Measurements from ENCODE around the gene PKNOX2. TPM values are rescaled to one million over a fixed set of nuclear protein-coding genes. Genes with fewer than 3 reads are reported as not detected.

The PKNOX2 gene
- total RNA-seq, 1 experiment from 2014 or later = 3.7 TPM

DNA sequence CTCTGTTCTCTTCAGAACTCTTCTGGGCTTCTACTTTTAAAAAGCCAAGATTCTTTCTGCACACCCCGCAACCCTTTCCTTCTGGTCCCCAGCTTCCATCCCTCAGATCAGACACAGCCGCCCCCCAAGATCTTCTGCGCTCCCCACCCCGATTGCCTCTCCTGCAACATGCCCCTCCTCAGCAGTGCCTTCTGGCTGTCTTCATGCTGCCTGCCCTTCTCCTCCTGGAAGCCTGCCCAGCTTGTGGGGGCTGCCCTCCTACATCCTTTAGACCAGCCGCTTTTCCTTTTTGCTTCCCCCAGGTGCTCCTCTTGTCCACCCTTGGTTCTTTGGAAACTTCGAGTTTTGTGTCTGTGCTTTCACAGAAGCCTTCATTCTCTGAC, 187.3 kb downstream of the PKNOX2 start:
- Mint-ChIP-seq H3K9me3 (no peaks in the 10 kb centered on the region), H3K27me3 (ENCODE audit: low read depth) (peaks cover 14% of the 10 kb centered on the region), H3K36me3 (no peaks in the 10 kb centered on the region), H3K27ac (no peak overlapping the region; the same call in 1 of the 2 replicates), H3K4me1 (peaks cover 30% of the 10 kb centered on the region), H3K4me3 (no peak overlapping the region)
- CTCF ChIA-PET = interaction anchor here (1.1 to 9.7 kb wide), 6 partner anchors 53 to 261 kb away, joined by 3 to 52 read pairs (median 17); no protein-coding TSS in a partner anchor
- no peak for ATAC-seq
- no peak for TF ChIP-seq JAZF1 (CRISPR knock-in tag; IDR thresholded peaks at IDR 0.05)
- TF ChIP-seq ZNF121 (CRISPR knock-in tag; IDR thresholded peaks at IDR 0.05) = no peak
- TF ChIP-seq PRRX2 (CRISPR knock-in tag; IDR thresholded peaks at IDR 0.05) = no peak
- no peak for TF ChIP-seq OVOL2 (CRISPR knock-in tag; IDR thresholded peaks at IDR 0.05; ENCODE audit: borderline replicate concordance)
- no peak for TF ChIP-seq FOXP1 (CRISPR knock-in tag; IDR thresholded peaks at IDR 0.05; ENCODE audit: borderline replicate concordance)
- no peak for TF ChIP-seq ZNF219 (CRISPR knock-in tag; IDR thresholded peaks at IDR 0.05; ENCODE audit: borderline replicate concordance)
- TF ChIP-seq EMX1 (CRISPR knock-in tag; IDR thresholded peaks at IDR 0.05) = no peak
- TF ChIP-seq, protein P1, sequence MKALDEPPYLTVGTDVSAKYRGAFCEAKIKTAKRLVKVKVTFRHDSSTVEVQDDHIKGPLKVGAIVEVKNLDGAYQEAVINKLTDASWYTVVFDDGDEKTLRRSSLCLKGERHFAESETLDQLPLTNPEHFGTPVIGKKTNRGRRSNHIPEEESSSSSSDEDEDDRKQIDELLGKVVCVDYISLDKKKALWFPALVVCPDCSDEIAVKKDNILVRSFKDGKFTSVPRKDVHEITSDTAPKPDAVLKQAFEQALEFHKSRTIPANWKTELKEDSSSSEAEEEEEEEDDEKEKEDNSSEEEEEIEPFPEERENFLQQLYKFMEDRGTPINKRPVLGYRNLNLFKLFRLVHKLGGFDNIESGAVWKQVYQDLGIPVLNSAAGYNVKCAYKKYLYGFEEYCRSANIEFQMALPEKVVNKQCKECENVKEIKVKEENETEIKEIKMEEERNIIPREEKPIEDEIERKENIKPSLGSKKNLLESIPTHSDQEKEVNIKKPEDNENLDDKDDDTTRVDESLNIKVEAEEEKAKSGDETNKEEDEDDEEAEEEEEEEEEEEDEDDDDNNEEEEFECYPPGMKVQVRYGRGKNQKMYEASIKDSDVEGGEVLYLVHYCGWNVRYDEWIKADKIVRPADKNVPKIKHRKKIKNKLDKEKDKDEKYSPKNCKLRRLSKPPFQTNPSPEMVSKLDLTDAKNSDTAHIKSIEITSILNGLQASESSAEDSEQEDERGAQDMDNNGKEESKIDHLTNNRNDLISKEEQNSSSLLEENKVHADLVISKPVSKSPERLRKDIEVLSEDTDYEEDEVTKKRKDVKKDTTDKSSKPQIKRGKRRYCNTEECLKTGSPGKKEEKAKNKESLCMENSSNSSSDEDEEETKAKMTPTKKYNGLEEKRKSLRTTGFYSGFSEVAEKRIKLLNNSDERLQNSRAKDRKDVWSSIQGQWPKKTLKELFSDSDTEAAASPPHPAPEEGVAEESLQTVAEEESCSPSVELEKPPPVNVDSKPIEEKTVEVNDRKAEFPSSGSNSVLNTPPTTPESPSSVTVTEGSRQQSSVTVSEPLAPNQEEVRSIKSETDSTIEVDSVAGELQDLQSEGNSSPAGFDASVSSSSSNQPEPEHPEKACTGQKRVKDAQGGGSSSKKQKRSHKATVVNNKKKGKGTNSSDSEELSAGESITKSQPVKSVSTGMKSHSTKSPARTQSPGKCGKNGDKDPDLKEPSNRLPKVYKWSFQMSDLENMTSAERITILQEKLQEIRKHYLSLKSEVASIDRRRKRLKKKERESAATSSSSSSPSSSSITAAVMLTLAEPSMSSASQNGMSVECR (CRISPR knock-in tag; IDR thresholded peaks at IDR 0.05; ENCODE audit: borderline replicate concordance) = no peak
- TF ChIP-seq GABPB1 (CRISPR knock-in tag; IDR thresholded peaks at IDR 0.05) = no peak
- TF ChIP-seq TEAD4 (CRISPR knock-in tag; IDR thresholded peaks at IDR 0.05) = no peak
- TF ChIP-seq ZNF138 (CRISPR knock-in tag; conservative IDR thresholded peaks at IDR 0.05) = no peak
- no peak for TF ChIP-seq ETV6 (CRISPR knock-in tag; IDR thresholded peaks at IDR 0.05)
- TF ChIP-seq SMAD4 (CRISPR knock-in tag; IDR thresholded peaks at IDR 0.05) = no peak
- POLR2A ChIA-PET = no interaction called here
- DNase-seq (ENCODE audit: low spot score) = no peak

DNA sequence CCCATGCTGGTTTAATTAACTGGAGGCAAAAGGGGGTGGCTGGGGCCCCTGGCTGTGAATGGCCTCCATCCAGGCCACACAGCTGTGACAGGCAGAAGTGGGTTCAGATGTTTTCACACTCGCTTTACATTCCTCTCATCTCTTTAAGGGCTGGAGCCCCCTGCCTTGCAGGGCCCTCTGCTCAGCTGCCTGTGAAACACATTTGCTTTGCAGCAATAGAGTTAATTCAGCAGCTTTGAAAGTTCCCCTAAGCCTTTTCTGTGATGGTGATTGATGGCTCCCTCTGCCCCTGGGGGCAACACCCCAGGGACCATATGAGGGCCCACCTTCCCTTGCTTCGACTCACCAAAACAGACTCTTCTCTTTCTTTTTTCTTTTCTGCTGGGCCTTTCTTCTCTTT, 192.2 kb downstream of the PKNOX2 start:
- DNase-seq (ENCODE audit: low spot score) (no peak), ATAC-seq (no peak)
- Mint-ChIP-seq H3K4me3 (no peak overlapping the region), H3K4me1 (peaks cover 4% of the 10 kb centered on the region), H3K9me3 (no peaks in the 10 kb centered on the region), H3K27ac (no peak overlapping the region), H3K36me3 (no peaks in the 10 kb centered on the region), H3K27me3 (ENCODE audit: low read depth) (peaks cover 2% of the 10 kb centered on the region; the same call in 1 of the 2 replicates)
- CTCF ChIA-PET = interaction anchor here (0.6 to 9.7 kb wide), 14 partner anchors 8 to 272 kb away, joined by 3 to 49 read pairs (median 6); no protein-coding TSS in a partner anchor
- POLR2A ChIA-PET = interaction anchor here (1.8 kb wide), 1 partner anchor 48 kb away, joined by 4 read pairs; no protein-coding TSS in a partner anchor
- TF ChIP-seq ZBTB21 (CRISPR knock-in tag; IDR thresholded peaks at IDR 0.05; ENCODE audit: borderline replicate concordance) (no peak), SOX15 (CRISPR knock-in tag; IDR thresholded peaks at IDR 0.05) (no peak), SP1 (CRISPR knock-in tag; conservative IDR thresholded peaks at IDR 0.05) (no peak)
- TF ChIP-seq, protein P2, sequence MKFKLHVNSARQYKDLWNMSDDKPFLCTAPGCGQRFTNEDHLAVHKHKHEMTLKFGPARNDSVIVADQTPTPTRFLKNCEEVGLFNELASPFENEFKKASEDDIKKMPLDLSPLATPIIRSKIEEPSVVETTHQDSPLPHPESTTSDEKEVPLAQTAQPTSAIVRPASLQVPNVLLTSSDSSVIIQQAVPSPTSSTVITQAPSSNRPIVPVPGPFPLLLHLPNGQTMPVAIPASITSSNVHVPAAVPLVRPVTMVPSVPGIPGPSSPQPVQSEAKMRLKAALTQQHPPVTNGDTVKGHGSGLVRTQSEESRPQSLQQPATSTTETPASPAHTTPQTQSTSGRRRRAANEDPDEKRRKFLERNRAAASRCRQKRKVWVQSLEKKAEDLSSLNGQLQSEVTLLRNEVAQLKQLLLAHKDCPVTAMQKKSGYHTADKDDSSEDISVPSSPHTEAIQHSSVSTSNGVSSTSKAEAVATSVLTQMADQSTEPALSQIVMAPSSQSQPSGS (CRISPR knock-in tag; IDR thresholded peaks at IDR 0.05; ENCODE audit: borderline replicate concordance, low read depth) = no peak
- TF ChIP-seq, protein P3, sequence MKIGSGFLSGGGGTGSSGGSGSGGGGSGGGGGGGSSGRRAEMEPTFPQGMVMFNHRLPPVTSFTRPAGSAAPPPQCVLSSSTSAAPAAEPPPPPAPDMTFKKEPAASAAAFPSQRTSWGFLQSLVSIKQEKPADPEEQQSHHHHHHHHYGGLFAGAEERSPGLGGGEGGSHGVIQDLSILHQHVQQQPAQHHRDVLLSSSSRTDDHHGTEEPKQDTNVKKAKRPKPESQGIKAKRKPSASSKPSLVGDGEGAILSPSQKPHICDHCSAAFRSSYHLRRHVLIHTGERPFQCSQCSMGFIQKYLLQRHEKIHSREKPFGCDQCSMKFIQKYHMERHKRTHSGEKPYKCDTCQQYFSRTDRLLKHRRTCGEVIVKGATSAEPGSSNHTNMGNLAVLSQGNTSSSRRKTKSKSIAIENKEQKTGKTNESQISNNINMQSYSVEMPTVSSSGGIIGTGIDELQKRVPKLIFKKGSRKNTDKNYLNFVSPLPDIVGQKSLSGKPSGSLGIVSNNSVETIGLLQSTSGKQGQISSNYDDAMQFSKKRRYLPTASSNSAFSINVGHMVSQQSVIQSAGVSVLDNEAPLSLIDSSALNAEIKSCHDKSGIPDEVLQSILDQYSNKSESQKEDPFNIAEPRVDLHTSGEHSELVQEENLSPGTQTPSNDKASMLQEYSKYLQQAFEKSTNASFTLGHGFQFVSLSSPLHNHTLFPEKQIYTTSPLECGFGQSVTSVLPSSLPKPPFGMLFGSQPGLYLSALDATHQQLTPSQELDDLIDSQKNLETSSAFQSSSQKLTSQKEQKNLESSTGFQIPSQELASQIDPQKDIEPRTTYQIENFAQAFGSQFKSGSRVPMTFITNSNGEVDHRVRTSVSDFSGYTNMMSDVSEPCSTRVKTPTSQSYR (CRISPR knock-in tag; IDR thresholded peaks at IDR 0.05) = no peak
- TF ChIP-seq, protein P4, sequence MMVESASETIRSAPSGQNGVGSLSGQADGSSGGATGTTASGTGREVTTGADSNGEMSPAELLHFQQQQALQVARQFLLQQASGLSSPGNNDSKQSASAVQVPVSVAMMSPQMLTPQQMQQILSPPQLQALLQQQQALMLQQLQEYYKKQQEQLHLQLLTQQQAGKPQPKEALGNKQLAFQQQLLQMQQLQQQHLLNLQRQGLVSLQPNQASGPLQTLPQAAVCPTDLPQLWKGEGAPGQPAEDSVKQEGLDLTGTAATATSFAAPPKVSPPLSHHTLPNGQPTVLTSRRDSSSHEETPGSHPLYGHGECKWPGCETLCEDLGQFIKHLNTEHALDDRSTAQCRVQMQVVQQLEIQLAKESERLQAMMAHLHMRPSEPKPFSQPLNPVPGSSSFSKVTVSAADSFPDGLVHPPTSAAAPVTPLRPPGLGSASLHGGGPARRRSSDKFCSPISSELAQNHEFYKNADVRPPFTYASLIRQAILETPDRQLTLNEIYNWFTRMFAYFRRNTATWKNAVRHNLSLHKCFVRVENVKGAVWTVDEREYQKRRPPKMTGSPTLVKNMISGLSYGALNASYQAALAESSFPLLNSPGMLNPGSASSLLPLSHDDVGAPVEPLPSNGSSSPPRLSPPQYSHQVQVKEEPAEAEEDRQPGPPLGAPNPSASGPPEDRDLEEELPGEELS (CRISPR knock-in tag; IDR thresholded peaks at IDR 0.05) = no peak
- TF ChIP-seq, protein P5, sequence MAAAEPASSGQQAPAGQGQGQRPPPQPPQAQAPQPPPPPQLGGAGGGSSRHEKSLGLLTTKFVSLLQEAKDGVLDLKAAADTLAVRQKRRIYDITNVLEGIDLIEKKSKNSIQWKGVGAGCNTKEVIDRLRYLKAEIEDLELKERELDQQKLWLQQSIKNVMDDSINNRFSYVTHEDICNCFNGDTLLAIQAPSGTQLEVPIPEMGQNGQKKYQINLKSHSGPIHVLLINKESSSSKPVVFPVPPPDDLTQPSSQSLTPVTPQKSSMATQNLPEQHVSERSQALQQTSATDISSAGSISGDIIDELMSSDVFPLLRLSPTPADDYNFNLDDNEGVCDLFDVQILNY (CRISPR knock-in tag; IDR thresholded peaks at IDR 0.05) = no peak
- TF ChIP-seq, protein P6, sequence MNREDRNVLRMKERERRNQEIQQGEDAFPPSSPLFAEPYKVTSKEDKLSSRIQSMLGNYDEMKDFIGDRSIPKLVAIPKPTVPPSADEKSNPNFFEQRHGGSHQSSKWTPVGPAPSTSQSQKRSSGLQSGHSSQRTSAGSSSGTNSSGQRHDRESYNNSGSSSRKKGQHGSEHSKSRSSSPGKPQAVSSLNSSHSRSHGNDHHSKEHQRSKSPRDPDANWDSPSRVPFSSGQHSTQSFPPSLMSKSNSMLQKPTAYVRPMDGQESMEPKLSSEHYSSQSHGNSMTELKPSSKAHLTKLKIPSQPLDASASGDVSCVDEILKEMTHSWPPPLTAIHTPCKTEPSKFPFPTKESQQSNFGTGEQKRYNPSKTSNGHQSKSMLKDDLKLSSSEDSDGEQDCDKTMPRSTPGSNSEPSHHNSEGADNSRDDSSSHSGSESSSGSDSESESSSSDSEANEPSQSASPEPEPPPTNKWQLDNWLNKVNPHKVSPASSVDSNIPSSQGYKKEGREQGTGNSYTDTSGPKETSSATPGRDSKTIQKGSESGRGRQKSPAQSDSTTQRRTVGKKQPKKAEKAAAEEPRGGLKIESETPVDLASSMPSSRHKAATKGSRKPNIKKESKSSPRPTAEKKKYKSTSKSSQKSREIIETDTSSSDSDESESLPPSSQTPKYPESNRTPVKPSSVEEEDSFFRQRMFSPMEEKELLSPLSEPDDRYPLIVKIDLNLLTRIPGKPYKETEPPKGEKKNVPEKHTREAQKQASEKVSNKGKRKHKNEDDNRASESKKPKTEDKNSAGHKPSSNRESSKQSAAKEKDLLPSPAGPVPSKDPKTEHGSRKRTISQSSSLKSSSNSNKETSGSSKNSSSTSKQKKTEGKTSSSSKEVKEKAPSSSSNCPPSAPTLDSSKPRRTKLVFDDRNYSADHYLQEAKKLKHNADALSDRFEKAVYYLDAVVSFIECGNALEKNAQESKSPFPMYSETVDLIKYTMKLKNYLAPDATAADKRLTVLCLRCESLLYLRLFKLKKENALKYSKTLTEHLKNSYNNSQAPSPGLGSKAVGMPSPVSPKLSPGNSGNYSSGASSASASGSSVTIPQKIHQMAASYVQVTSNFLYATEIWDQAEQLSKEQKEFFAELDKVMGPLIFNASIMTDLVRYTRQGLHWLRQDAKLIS (CRISPR knock-in tag; IDR thresholded peaks at IDR 0.05; ENCODE audit: borderline replicate concordance) = no peak

All from WTC11 (cell line).